Coronary artery (tissue), 2 donors: Measurements from ENCODE around the gene C2orf81.
A peak's percentile ranks its signal among the peaks of the same experiment; 100 is the strongest.

Experiments
- DNase-seq: peaks from one replicate; pipeline ENCODE4 v3.0.0-alpha.2; 2017; ENCODE audit warnings: low spot score
- H3K27ac ChIP-seq, 2 donors: fragments of 200-600 bp; sonication (generic); one replicate each; pipeline ENCODE4 v1.5.1; 2016 to 2019
- H3K4me3 ChIP-seq: fragments of 200-600 bp; sonication (generic); 2 replicates; pipeline ENCODE4 v1.5.1; 2016; ENCODE audit warnings: mild to moderate bottlenecking, moderate library complexity
- CTCF ChIP-seq: fragments of 200-600 bp; sonication (generic); IDR thresholded peaks from one replicate; pipeline ENCODE4 v1.5.1; 2019; ENCODE audit warnings: antibody characterized with exemption

Gene C2orf81

GRCh38 chr2:74383254-74383653 is 38.2 kb downstream of the C2orf81 start:
- Histone ChIP-seq H3K27ac (peak overlapping the region in 1 of 2 donors; percentile 9), H3K4me3 (no peak overlapping the region)
- no peak for DNase-seq
- TF ChIP-seq CTCF: no peak

DNA sequence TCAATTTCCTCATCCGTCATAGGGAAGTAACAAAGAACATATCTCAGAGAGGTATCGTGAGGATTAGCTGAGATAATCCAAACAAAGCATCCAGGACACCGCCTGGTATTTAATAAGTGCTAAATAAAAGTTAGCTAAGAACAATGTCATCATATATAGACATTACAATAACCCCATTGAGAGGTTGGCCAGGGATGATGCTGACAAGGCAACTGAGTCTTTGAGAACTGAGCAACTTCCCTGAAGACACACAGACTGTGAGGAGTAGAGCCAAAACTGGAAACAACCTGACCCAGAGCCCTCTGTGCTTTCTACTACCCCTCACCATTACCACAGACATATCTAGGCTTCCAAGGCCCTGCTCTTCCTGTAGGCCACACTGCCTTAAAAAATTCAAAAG is 39.7 kb downstream of the C2orf81 start:
- no peak for TF ChIP-seq CTCF
- no peak overlapping the region for H3K27ac ChIP-seq
- DNase-seq: no peak
- H3K4me3 ChIP-seq: no peak overlapping the region

DNA sequence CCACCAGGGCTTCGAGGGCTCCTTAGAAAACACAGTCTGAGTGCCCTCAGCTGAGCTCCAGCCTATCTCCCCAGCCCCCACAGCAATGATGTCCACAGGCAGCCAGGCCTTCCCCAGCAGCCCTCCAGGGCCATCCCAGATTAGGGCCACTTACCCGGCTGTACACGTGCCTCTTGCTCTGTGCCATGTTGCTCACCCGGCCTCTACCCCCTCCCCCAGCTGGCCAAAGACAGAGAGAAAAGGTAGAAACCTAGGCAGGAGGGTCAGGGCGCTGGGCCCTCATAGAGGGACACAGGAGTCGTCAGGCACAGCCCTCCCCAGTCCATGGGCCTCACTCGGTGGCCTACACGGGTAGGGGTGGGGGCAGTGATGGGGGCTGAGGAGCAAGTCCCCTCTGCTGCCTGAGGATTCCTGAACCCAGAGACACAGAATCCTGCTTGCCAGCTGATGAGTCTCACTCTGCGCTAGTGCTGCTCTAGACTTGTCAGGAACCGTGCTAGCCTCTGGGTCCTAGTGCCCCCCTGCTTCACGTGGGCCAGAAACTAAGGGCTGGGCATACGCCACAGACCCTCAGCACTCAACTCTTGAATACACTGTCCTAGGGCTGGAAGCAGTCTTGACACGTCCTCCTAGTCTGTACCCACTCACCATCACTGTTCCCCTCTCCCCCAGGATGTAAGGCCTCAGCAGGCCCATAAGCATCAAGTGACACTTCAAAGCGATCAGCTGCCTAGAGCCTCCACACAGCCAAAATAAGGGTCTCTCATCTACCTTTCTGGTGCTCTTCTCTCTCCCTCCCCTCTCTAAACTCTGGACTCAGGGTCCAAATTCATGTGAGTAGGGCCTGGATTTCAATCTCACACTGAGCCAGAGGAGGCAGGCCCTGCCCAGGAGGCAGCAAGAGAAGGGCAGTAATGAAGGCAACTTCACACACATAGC is 41.3 kb downstream of the C2orf81 start, which contains the start of gene DCTN1:
TSS of gene DCTN1 (minus strand) at position 461 of the 939 bp plus-strand sequence. CDS start at position 187, 274 bp downstream.
- Histone ChIP-seq H3K4me3 (peak within 1 kb of the TSS; percentile 72), H3K27ac (peak within 1 kb of the TSS; percentile 28 to 38)
- TF ChIP-seq CTCF: no peak
- no peak for DNase-seq

GRCh38 chr2:74378007-74378406 is 43.4 kb downstream of the C2orf81 start:
- H3K4me3 ChIP-seq: no peak overlapping the region

GRCh38 chr2:74375838-74376237 is 45.6 kb downstream of the C2orf81 start:
- DNase-seq: no peak
- Histone ChIP-seq H3K4me3 (no peak overlapping the region), H3K27ac (no peak overlapping the region)
- no peak for TF ChIP-seq CTCF

More at GRCh38 chr2:74378007-74378406, 43.4 kb downstream of the C2orf81 start:
- no peak for DNase-seq
- no peak overlapping the region for H3K27ac ChIP-seq
- TF ChIP-seq CTCF: no peak

DNA sequence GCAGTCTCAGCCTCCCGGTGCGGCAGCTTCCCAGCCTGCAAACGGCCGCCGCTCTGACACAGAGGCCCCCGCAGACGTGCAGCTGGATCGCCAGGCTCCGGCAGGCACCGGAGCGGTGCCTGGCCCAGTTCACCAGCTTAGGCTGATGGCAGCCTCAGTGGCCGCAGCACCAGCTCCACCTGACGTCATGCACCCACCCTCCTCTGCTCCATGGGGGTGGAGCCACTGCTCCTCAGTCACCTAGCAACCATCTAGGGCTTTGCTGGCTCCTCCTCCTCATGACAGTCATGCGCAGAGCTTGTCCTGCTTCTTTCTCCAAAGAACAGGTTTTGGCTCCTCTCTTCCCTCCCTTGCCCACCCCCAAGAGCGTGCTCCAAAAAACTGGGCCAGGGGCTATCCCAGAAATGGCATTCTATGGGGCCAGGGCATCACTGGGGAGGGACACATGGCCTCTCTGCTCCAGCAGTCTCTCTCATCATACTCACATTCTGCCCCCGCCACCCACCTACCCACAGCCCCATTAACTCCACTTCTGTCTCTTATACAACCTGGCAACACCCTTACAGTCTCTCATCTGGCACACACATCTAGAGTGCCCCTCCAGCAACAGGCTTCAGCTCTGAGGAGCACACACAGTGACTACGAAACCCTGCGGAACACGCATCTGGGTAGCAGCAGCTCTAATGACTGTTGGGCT is 46.8 kb downstream of the C2orf81 start:
- peak overlapping the region; percentile 60 for H3K4me3 ChIP-seq
- no peak for TF ChIP-seq CTCF
- no peak for DNase-seq
- H3K27ac ChIP-seq: peak overlapping the region in 1 of 2 donors; percentile 59
